Neural cell (in vitro differentiated cells): ENCODE measurements around the gene RPS18. TPM values are rescaled to one million over a fixed set of nuclear protein-coding genes. Genes with fewer than 3 reads are reported as not detected.

Experiments used
- H2AFZ ChIP-seq: fragments of 200-600, 300-800 bp; sonication (generic), shearing (Covaris generic); 2 replicates; pipeline ENCODE4 v1.6.0; 2014; ENCODE audit warnings: low read depth, mild to moderate bottlenecking, antibody characterized with exemption, low read length, moderate library complexity
- H3F3A ChIP-seq: fragments of 200-600 bp; shearing (Covaris generic); 2 replicates; pipeline ENCODE4 v1.6.1; 2016; ENCODE audit warnings: mild to moderate bottlenecking, moderate library complexity, mixed read lengths, antibody characterized with exemption, low read length; ENCODE audit not compliant: insufficient read depth, poor library complexity, severe bottlenecking
- H3K27ac ChIP-seq: fragments of 200-600, 300-800 bp; sonication (generic), shearing (Covaris generic); 2 replicates; pipeline ENCODE4 v1.5.1; 2014; ENCODE audit warnings: mild to moderate bottlenecking, low read length, moderate library complexity
- H3K27me3 ChIP-seq: fragments of 300-800, 200-600 bp; sonication (generic), shearing (Covaris generic); 2 replicates; pipeline ENCODE4 v1.6.0; 2014; ENCODE audit warnings: mild to moderate bottlenecking, low read depth, low read length, moderate library complexity; ENCODE audit not compliant: insufficient read depth
- H3K36me3 ChIP-seq: fragments of 300-800, 200-600 bp; sonication (generic), shearing (Covaris generic); 2 replicates; pipeline ENCODE4 v1.5.1; 2014; ENCODE audit warnings: mild to moderate bottlenecking, antibody characterized with exemption, low read length, moderate library complexity; ENCODE audit not compliant: insufficient read depth
- H3K4me2 ChIP-seq: fragments of 300-800, 200-600 bp; sonication (generic), shearing (Covaris generic); 2 replicates; pipeline ENCODE4 v1.6.0; 2014; ENCODE audit warnings: mild to moderate bottlenecking, low read length
- H3K4me3 ChIP-seq: fragments of 300-800, 200-600 bp; sonication (generic), shearing (Covaris generic); 2 replicates; pipeline ENCODE4 v1.5.1; 2014; ENCODE audit warnings: mild to moderate bottlenecking, low read length, moderate library complexity
- H3K79me2 ChIP-seq: fragments of 200-600 bp; shearing (Covaris generic); replicated peaks from 2 replicates; pipeline ENCODE4 v1.6.0; 2014; ENCODE audit warnings: mild to moderate bottlenecking, low read length, moderate library complexity; ENCODE audit not compliant: insufficient read depth
- H3K9ac ChIP-seq: fragments of 300-800, 200-600 bp; sonication (generic), shearing (Covaris generic); 2 replicates; pipeline ENCODE4 v1.6.1; 2016; ENCODE audit warnings: mild to moderate bottlenecking, low read length, mixed read lengths
- H3K9me2 ChIP-seq: fragments of 200-600 bp; shearing (Covaris generic); 2 replicates; pipeline ENCODE4 v1.6.1; 2016; ENCODE audit warnings: mild to moderate bottlenecking, low read length, mixed read lengths; ENCODE audit not compliant: insufficient read depth
- H3K9me3 ChIP-seq: fragments of 200-600, 300-800 bp; sonication (generic), shearing (Covaris generic); 2 replicates; pipeline ENCODE4 v1.6.1; 2016; ENCODE audit warnings: mild to moderate bottlenecking, mixed run types, low read length, moderate library complexity, mixed read lengths
- H4K20me1 ChIP-seq: fragments of 200-600 bp; shearing (Covaris generic); 2 replicates; pipeline ENCODE4 v1.6.1; 2016; ENCODE audit warnings: mild to moderate bottlenecking, mixed run types; ENCODE audit not compliant: insufficient read depth
- EP300 ChIP-seq: fragments of 450-650 bp; conservative IDR thresholded peaks from 2 replicates; pipeline ENCODE4 v1.6.1; 2014; ENCODE audit warnings: antibody characterized with exemption, mild to moderate bottlenecking, moderate library complexity; ENCODE audit not compliant: poor library complexity, severe bottlenecking
- EZH2 ChIP-seq: fragments of 200-600, 300-800 bp; shearing (Covaris generic), sonication (generic); IDR thresholded peaks from 2 replicates; pipeline ENCODE4 v1.6.1; 2014; ENCODE audit warnings: antibody characterized with exemption, low read length, borderline replicate concordance, mild to moderate bottlenecking; ENCODE audit not compliant: insufficient read depth, poor library complexity, severe bottlenecking
- MXI1 ChIP-seq: fragments of 450-650 bp; conservative IDR thresholded peaks from 2 replicates; pipeline ENCODE4 v1.6.1; 2014; ENCODE audit warnings: antibody characterized with exemption, mild to moderate bottlenecking; ENCODE audit not compliant: poor library complexity, severe bottlenecking
- POLR2AphosphoS5 ChIP-seq: IDR thresholded peaks from 2 replicates; pipeline ENCODE4 v1.6.1; 2012
- RAD21 ChIP-seq: fragments of 450-650 bp; conservative IDR thresholded peaks from 2 replicates; pipeline ENCODE4 v1.6.1; 2014; ENCODE audit warnings: antibody characterized with exemption, mild to moderate bottlenecking, moderate library complexity
- SMC3 ChIP-seq: fragments of 450-650 bp; conservative IDR thresholded peaks from 2 replicates; pipeline ENCODE4 v1.6.1; 2014; ENCODE audit warnings: antibody characterized with exemption, mild to moderate bottlenecking, moderate library complexity; ENCODE audit not compliant: poor library complexity
- TAF1 ChIP-seq: IDR thresholded peaks from 2 replicates; pipeline ENCODE4 v1.6.1; 2012; ENCODE audit warnings: low read depth
- polyA plus RNA-seq: library from polyadenylated mRNA; depleted of rRNA; stranded (reverse); fragments of >200 nt; gene quantifications from 2 replicates; pipeline ENCODE4 v1.2.3, GENCODE V29; 2014
- TF ChIP-seq, protein P1 (sequence below): fragments of 450-650 bp; IDR thresholded peaks from 2 replicates; pipeline ENCODE4 v1.5.1; 2014; ENCODE audit warnings: antibody characterized with exemption, mild to moderate bottlenecking, moderate library complexity; ENCODE audit not compliant: poor library complexity, severe bottlenecking
- TF ChIP-seq, protein P2 (sequence below): IDR thresholded peaks from 2 replicates; pipeline ENCODE4 v1.6.1; 2012; ENCODE audit warnings: borderline replicate concordance

Gene RPS18
- polyA plus RNA-seq, 1 donor from 2014 or later, result 2,078 TPM

DNA sequence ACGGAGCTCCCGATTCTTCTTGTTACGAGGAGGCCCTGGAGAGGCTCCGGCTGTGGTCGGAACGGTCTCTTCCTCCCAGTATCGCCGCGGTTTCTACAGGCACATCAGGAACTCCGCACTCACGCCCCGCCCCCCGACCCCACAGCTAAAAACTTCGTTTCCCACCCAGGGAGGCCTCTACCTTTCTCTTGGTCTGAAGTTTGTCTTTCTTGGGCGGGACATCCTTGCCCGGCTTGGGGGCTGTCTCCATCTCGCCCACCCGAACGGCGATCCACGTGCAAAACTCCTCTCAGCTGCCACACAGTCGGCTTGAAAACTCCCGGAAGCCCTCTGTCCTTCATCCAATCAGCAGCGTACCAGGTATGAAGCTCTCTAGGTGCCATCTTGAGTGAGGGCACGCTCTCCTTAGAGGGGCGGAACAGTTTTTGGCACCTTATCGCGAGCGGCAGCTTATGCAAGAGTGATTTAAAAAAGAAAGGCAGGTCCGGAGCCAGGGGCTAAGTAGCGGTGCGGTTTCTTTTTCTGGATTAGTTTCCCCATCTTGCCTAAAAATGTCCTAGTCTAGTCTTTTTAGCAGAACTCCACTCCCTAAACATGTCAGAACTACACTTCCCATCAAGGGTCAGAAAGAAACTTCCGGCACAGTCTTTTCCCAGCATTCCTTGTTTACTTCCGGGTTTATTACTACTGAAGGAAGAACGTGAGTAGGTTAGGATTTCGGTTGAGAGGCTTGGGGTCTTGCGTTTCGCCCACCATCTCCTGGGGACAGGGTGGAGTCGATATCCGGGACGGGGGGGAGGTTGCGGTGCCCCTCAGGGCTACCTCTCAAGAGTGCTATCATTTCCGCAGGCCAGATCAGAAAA, 17.3 kb downstream of the RPS18 start, which contains the start of the genes PFDN6 and WDR46:
TSS of gene PFDN6 (plus strand) at position 681 of the 863 bp plus-strand sequence. CDS start 256 bp downstream, outside the sequence.
TSS of gene WDR46 (minus strand) at position 319 of the 863 bp plus-strand sequence. CDS start at position 250, 69 bp downstream.
- Histone ChIP-seq H3K9ac (peak within 1 kb of the TSS; percentile 73), H3K9me3 (no peaks in the 10 kb centered on the region), H3K9me2 (no peaks in the 10 kb centered on the region), H3K79me2 (peaks cover 11% of the 10 kb centered on the region), H3K4me2 (peak within 1 kb of the TSS; percentile 91), H3K27me3 (no peaks in the 10 kb centered on the region), H3K4me3 (peak within 1 kb of the TSS; percentile 82), H4K20me1 (no peaks in the 10 kb centered on the region), H3F3A (no peaks in the 10 kb centered on the region), H2AFZ (peak within 1 kb of the TSS; percentile 62), H3K36me3 (no peaks in the 10 kb centered on the region), H3K27ac (peak within 1 kb of the TSS; percentile 38)
- TF ChIP-seq, protein P1, sequence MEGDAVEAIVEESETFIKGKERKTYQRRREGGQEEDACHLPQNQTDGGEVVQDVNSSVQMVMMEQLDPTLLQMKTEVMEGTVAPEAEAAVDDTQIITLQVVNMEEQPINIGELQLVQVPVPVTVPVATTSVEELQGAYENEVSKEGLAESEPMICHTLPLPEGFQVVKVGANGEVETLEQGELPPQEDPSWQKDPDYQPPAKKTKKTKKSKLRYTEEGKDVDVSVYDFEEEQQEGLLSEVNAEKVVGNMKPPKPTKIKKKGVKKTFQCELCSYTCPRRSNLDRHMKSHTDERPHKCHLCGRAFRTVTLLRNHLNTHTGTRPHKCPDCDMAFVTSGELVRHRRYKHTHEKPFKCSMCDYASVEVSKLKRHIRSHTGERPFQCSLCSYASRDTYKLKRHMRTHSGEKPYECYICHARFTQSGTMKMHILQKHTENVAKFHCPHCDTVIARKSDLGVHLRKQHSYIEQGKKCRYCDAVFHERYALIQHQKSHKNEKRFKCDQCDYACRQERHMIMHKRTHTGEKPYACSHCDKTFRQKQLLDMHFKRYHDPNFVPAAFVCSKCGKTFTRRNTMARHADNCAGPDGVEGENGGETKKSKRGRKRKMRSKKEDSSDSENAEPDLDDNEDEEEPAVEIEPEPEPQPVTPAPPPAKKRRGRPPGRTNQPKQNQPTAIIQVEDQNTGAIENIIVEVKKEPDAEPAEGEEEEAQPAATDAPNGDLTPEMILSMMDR, result no peak
- TF ChIP-seq POLR2AphosphoS5, result peak; percentile 70
- TF ChIP-seq MXI1, result peak; percentile 100
- no peak for TF ChIP-seq TAF1
- peak; percentile 32 for TF ChIP-seq RAD21
- no peak for TF ChIP-seq EZH2
- TF ChIP-seq, protein P2, sequence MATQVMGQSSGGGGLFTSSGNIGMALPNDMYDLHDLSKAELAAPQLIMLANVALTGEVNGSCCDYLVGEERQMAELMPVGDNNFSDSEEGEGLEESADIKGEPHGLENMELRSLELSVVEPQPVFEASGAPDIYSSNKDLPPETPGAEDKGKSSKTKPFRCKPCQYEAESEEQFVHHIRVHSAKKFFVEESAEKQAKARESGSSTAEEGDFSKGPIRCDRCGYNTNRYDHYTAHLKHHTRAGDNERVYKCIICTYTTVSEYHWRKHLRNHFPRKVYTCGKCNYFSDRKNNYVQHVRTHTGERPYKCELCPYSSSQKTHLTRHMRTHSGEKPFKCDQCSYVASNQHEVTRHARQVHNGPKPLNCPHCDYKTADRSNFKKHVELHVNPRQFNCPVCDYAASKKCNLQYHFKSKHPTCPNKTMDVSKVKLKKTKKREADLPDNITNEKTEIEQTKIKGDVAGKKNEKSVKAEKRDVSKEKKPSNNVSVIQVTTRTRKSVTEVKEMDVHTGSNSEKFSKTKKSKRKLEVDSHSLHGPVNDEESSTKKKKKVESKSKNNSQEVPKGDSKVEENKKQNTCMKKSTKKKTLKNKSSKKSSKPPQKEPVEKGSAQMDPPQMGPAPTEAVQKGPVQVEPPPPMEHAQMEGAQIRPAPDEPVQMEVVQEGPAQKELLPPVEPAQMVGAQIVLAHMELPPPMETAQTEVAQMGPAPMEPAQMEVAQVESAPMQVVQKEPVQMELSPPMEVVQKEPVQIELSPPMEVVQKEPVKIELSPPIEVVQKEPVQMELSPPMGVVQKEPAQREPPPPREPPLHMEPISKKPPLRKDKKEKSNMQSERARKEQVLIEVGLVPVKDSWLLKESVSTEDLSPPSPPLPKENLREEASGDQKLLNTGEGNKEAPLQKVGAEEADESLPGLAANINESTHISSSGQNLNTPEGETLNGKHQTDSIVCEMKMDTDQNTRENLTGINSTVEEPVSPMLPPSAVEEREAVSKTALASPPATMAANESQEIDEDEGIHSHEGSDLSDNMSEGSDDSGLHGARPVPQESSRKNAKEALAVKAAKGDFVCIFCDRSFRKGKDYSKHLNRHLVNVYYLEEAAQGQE, result no peak
- TF ChIP-seq SMC3, result no peak
- no peak for TF ChIP-seq EP300

DNA sequence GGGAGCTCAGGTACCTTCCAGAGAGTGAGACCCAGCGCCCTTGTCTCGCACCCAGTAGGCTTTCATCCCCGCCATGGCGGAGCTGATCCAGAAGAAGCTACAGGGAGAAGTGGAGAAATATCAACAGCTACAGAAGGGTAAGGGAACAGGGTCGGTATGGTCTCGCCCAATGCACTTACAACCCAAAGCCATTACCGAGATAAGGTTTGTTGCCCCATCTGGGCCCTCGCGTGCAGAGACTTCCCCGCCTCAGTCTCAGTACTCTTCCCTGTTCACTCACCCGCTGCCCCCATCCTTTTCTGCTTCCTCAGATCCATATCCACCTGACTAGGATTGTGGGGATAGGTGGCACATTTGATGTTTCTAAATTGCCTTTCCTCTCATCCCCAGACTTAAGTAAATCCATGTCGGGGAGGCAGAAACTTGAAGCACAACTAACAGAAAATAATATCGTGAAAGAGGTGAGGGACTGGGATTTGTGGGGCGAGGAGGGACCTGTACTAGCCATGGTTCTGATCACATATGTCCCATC, 18.0 kb downstream of the RPS18 start:
- Histone ChIP-seq H2AFZ (peak overlapping the region; percentile 62), H3K4me2 (peak overlapping the region; percentile 91), H4K20me1 (no peaks in the 10 kb centered on the region), H3F3A (no peaks in the 10 kb centered on the region), H3K79me2 (peaks cover 11% of the 10 kb centered on the region), H3K4me3 (peak overlapping the region; percentile 82), H3K27ac (peak overlapping the region; percentile 38), H3K9ac (peak overlapping the region; percentile 73), H3K9me2 (no peaks in the 10 kb centered on the region), H3K27me3 (no peaks in the 10 kb centered on the region), H3K36me3 (no peaks in the 10 kb centered on the region), H3K9me3 (no peaks in the 10 kb centered on the region)
- TF ChIP-seq MXI1 (no peak), SMC3 (no peak), EP300 (no peak), EZH2 (no peak), RAD21 (no peak), POLR2AphosphoS5 (no peak), TAF1 (no peak)
- TF ChIP-seq, protein P1, result no peak
- TF ChIP-seq, protein P2, result no peak
